NCI-H1048 (cell line): ENCODE results near the gene FCHSD2.

Source experiments
- DNase-seq: peaks from one replicate; lab custom pipeline; 2025; lab: John Stamatoyannopoulos, UW

Gene FCHSD2

GRCh38 chr11:73142128-73142377 lies at the start of gene FCHSD2:
FCHSD2 (minus strand) TSS chr11:73142318; CDS start chr11:73141877, 441 bp downstream.
- no peak for DNase-seq

GRCh38 chr11:73191151-73191550 lies 49.0 kb upstream of the FCHSD2 start:
- DNase-seq, result no peak

GRCh38 chr11:73190557-73190885 lies 48.4 kb upstream of the FCHSD2 start:
- no peak for DNase-seq

GRCh38 chr11:73189723-73190556 lies 47.8 kb upstream of the FCHSD2 start:
- no peak for DNase-seq

- DNase-seq, result no peak
Observed at GRCh38 chr11:73189315-73189714, 47.2 kb upstream of the FCHSD2 start.

GRCh38 chr11:73188301-73188700 lies 46.2 kb upstream of the FCHSD2 start:
- DNase-seq, result no peak

- DNase-seq, result no peak
Observed at GRCh38 chr11:73187854-73188253, 45.7 kb upstream of the FCHSD2 start.

GRCh38 chr11:73186886-73187285 lies 44.8 kb upstream of the FCHSD2 start:
- no peak for DNase-seq

- no peak for DNase-seq
Observed at GRCh38 chr11:73186294-73186850, 44.3 kb upstream of the FCHSD2 start.

GRCh38 chr11:73185680-73186293 lies 43.7 kb upstream of the FCHSD2 start:
- DNase-seq, result no peak

GRCh38 chr11:73184953-73185671 lies 43.0 kb upstream of the FCHSD2 start:
- no peak for DNase-seq

GRCh38 chr11:73182824-73183321 lies 40.8 kb upstream of the FCHSD2 start:
- DNase-seq, result no peak

GRCh38 chr11:73178681-73179080 lies 36.6 kb upstream of the FCHSD2 start:
- DNase-seq, result no peak

- no peak for DNase-seq
Observed at GRCh38 chr11:73177778-73178539, 35.8 kb upstream of the FCHSD2 start.

GRCh38 chr11:73177380-73177777 lies 35.3 kb upstream of the FCHSD2 start:
- DNase-seq, result no peak

- no peak for DNase-seq
Observed at GRCh38 chr11:73176874-73177155, 34.7 kb upstream of the FCHSD2 start.

GRCh38 chr11:73176145-73176873 lies 34.2 kb upstream of the FCHSD2 start:
- no peak for DNase-seq

GRCh38 chr11:73175551-73176144 lies 33.5 kb upstream of the FCHSD2 start:
- no peak for DNase-seq

- DNase-seq, result no peak
Observed at GRCh38 chr11:73174495-73174791, 32.3 kb upstream of the FCHSD2 start.

GRCh38 chr11:73173755-73174494 lies 31.8 kb upstream of the FCHSD2 start:
- no peak for DNase-seq
